ENCODE results near the gene GOLM1.

DNA sequence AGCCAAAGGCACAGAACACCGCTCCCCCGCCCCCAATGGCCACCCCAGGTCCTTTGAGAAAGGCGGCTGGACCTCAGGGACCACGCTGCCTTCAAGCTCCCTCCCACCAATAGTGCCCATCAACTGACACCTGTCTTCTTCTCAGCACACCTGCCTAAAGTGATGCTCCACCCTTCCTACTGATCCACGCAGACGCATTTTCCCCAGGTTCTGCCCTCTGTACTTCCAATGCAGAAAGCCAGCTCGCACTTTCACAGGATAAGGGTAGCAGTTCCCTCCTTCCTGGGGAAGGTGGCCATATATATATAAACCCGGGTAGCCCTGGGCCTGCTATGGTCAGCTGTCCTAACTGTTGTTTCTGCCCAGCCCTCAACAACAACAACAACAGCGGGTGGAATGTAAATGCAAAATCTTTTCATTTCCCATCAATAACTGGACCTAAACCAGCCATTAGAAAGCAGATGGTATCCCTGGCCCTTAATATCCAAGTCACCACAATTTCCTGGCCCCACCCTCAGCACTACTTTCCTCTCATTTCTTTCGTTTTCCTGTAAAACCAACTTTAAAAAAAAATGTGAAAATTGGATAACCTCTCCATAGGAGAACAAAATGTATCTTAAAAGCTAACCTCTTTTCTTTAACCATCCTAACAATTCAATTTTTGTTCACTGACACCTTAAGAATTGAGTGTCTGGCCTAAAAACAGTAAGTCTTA, 1.7 kb downstream of the GOLM1 start:
- TF ChIP-seq, protein P1, sequence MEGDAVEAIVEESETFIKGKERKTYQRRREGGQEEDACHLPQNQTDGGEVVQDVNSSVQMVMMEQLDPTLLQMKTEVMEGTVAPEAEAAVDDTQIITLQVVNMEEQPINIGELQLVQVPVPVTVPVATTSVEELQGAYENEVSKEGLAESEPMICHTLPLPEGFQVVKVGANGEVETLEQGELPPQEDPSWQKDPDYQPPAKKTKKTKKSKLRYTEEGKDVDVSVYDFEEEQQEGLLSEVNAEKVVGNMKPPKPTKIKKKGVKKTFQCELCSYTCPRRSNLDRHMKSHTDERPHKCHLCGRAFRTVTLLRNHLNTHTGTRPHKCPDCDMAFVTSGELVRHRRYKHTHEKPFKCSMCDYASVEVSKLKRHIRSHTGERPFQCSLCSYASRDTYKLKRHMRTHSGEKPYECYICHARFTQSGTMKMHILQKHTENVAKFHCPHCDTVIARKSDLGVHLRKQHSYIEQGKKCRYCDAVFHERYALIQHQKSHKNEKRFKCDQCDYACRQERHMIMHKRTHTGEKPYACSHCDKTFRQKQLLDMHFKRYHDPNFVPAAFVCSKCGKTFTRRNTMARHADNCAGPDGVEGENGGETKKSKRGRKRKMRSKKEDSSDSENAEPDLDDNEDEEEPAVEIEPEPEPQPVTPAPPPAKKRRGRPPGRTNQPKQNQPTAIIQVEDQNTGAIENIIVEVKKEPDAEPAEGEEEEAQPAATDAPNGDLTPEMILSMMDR (IDR thresholded peaks at IDR 0.05): no peak
- no peak for TF ChIP-seq USF2 (CRISPR knock-in tag; IDR thresholded peaks at IDR 0.05)
- TF ChIP-seq PRDM15 (CRISPR knock-in tag; IDR thresholded peaks at IDR 0.05): no peak
- no peak for TF ChIP-seq ZNF263 (CRISPR knock-in tag; IDR thresholded peaks at IDR 0.05; ENCODE audit: low read depth)
- TF ChIP-seq NR1H2 (CRISPR knock-in tag; IDR thresholded peaks at IDR 0.05): no peak
- TF ChIP-seq TEAD1 (CRISPR knock-in tag; IDR thresholded peaks at IDR 0.05): no peak
- no peak for TF ChIP-seq CREB1 (CRISPR knock-in tag; IDR thresholded peaks at IDR 0.05)
- no peak for TF ChIP-seq TEAD4 (CRISPR knock-in tag; IDR thresholded peaks at IDR 0.05)
- TF ChIP-seq ZNF317 (CRISPR knock-in tag; IDR thresholded peaks at IDR 0.05; ENCODE audit: borderline replicate concordance, low read depth): no peak
